ENCODE data around the gene ACAP3. TPM values are rescaled to one million over a fixed set of nuclear protein-coding genes. Genes with fewer than 3 reads are reported as not detected.

Gene ACAP3
- total and polyA plus RNA-seq, 7 donors = 7.2 to 57.1 (median 23.5) TPM

DNA sequence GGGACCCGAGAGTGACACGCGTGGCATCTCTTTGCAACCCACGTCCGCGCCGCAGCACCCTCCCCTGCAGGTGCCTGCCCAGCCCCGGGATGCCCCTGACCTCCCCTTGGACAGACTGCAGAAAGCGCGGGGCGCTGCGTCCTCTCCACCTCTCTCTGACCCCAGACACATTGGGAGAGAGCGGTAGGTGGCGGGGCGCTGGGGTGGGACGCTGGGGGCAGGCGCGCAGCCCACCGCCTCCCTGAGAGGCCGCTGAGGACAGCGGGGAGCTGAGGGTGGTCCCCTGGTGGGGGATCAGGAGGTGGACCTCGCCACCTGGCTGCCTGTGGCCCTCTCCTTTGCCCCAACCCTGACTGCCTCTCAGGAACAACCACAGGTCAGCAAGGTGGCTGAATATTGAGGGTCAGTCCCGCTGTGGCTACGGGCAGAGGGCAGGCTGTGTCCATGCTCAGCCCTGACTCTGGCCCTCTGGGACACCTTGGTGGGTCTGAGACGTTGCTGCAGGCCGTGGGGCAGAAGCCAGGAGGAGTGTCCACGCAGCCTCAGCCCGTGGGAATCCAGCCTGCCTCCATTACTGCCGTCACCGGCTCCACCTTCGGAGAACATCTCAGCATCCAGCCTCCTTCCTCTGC, 33.3 kb downstream of the ACAP3 start:
- intact Hi-C loops (cut with DNase I) = loop anchor here (1.0 to 5.0 kb wide), 2 partner anchors 42 to 152 kb away; partner anchors contain the start of genes B3GALT6 and SDF4
- H3K4me1 ChIP-seq = peaks cover 0 to 47% (median 43%) of the 10 kb centered on the region in 4 donors

DNA sequence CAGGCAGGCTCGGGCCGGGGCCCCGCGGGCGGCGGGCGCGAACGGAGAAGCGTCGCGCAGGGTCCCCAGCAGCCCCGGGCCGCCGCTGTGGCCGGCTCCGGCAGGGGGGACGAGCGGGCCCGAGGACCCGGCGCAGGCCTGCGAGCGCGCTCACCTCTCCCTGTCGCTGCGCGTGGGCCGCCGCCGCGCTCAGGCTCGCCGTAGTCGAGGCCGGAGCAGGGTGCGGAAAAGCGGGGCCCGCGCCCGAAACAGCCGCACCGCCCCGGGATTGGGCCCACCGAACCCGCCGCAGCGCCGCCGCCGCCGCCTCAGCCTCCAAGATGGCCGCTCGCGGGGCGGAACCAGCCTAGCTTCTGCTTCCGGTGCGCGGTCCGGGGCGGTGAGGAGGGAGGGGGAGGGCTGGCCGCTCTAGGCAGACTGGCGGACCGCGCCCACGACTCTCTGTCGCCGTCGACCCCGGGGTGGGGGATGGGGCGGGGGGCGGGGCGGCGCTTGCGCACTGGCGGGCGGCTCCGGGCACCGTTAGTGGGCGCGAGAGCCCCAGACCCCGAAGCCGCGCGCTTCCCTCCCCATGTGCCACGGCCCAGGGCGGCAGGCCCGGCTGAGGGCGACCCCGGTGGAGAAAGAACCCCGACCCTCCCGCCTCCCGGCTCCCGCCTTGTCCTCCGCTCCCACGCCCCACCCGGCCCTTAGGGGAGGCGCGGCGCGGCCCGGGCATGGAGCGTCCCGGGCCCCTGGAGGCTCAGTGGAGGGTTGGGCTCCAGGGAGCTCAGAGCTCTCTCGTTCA, 34.0 kb downstream of the ACAP3 start, which contains the start of gene UBE2J2:
UBE2J2 (minus strand) TSS at position 343 of the 787 bp plus-strand sequence. CDS start 5,862 bp downstream, outside the sequence.
- intact Hi-C loops (cut with DNase I) = loop anchor here (1.0 to 5.0 kb wide), 2 partner anchors 41 to 151 kb away; partner anchors contain the start of genes B3GALT6 and SDF4
- Histone ChIP-seq H3K4me1 (peaks cover 0 to 50% (median 44%) of the 10 kb centered on the region in 4 donors), H3K27me3 (no peaks in the 10 kb centered on the region), H3K36me3 (peaks cover 0 to 3% (median 0%) of the 10 kb centered on the region in 4 donors), H3K27ac (peak within 1 kb of the TSS; percentile 88 to 95 (median 89)), H3K9me3 (no peaks in the 10 kb centered on the region), H3K4me3 (peak within 1 kb of the TSS; percentile 81 to 99 (median 88))
- peak; percentile 60 to 89 (median 80) for TF ChIP-seq POLR2AphosphoS5 (IDR thresholded peaks at IDR 0.05)
- no peak for TF ChIP-seq EP300 (IDR thresholded peaks at IDR 0.05)
- DNase-seq = peak; percentile 97
- WGBS, 2 donors = 1% methylated on average over 105 of the region's 105 CpGs

More for the DNA sequence above, 33.3 kb downstream of the ACAP3 start:
- Histone ChIP-seq H3K4me3 (peak overlapping the region; percentile 81 to 99 (median 88)), H3K9me3 (no peaks in the 10 kb centered on the region), H3K27ac (peak overlapping the region; percentile 88 to 95 (median 89)), H3K27me3 (no peaks in the 10 kb centered on the region), H3K36me3 (no peaks in the 10 kb centered on the region)
- TF ChIP-seq, protein P1, sequence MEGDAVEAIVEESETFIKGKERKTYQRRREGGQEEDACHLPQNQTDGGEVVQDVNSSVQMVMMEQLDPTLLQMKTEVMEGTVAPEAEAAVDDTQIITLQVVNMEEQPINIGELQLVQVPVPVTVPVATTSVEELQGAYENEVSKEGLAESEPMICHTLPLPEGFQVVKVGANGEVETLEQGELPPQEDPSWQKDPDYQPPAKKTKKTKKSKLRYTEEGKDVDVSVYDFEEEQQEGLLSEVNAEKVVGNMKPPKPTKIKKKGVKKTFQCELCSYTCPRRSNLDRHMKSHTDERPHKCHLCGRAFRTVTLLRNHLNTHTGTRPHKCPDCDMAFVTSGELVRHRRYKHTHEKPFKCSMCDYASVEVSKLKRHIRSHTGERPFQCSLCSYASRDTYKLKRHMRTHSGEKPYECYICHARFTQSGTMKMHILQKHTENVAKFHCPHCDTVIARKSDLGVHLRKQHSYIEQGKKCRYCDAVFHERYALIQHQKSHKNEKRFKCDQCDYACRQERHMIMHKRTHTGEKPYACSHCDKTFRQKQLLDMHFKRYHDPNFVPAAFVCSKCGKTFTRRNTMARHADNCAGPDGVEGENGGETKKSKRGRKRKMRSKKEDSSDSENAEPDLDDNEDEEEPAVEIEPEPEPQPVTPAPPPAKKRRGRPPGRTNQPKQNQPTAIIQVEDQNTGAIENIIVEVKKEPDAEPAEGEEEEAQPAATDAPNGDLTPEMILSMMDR (IDR thresholded peaks at IDR 0.05) = no peak
- no peak for TF ChIP-seq POLR2AphosphoS5 (IDR thresholded peaks at IDR 0.05)
- TF ChIP-seq EP300 (IDR thresholded peaks at IDR 0.05) = no peak
- TF ChIP-seq POLR2A (IDR thresholded peaks at IDR 0.05) = no peak
- DNase-seq = no peak
- 29 to 30% methylated on average over 31 of the region's 31 CpGs for WGBS, 2 donors

DNA sequence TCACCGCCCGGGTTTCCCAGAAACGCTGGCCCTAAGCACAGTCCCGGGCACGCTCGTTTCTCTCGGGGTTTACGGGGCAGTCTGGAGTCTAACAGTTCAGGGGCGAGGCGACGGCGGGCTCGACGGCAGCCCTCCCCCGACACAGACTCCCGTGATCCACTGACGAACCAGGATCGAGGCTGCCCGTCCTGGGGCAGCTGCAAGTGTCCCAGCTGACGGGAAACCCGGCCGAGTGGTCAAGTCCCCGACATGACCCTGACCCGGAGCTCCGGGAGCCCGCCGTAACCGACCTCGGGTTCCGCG, 34.6 kb downstream of the ACAP3 start:
- Histone ChIP-seq H3K4me1 (peaks cover 0 to 53% (median 45%) of the 10 kb centered on the region in 4 donors), H3K9me3 (no peaks in the 10 kb centered on the region), H3K27me3 (no peaks in the 10 kb centered on the region), H3K4me3 (peak overlapping the region; percentile 81 to 99 (median 88)), H3K27ac (peak overlapping the region; percentile 88 to 95 (median 89)), H3K36me3 (peaks cover 0 to 7% (median 0%) of the 10 kb centered on the region in 4 donors)
- TF ChIP-seq POLR2A (IDR thresholded peaks at IDR 0.05) (no peak), EP300 (IDR thresholded peaks at IDR 0.05) (no peak)
- 0 to 1% methylated on average over 31 of the region's 31 CpGs for WGBS, 2 donors
- intact Hi-C loops (cut with DNase I) = loop anchor here (5.0 kb wide), 1 partner anchor 151 kb away; no protein-coding TSS in a partner anchor
- DNase-seq = no peak

DNA sequence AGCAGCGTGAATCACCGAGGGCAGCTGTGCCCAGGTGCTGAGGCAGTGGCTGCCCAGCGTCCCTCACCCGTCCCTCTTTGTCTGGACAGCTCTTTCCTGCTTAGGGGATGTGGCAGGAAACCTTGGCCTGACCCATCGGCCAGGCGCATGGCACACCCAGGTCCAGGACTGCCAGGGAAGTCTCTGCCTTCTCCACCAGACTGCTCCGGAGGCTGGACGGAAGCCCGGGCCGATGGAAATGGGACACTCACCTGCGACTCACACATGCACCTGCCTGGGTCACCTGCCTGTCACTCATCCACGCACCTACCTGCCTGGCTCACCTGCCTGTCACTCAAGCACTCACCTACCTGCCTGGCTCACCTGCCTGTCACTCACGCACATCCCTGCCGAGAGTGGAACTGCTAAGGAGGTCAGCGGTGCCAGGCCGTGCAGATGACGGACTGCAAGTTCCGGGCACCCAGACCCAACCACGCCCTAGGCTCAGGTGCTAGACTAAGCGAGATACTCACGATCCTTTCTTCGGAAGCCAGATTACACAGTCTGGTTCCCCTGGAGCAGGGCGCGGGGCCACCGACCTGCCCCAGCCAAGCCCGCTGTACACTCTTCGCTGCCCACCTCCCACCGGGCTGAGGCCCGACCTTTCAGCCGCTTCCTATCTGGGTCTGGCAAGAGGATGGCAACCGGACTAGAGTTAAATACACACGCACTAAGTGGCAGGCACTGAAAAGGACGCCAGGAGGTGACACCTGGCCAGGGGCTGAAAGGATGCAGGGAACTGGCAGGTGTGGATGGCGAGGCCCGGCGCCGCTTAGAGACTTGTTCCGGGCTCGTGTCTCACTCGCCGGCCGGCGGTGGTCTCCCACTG, 35.2 kb downstream of the ACAP3 start:
- no peak for TF ChIP-seq POLR2A (IDR thresholded peaks at IDR 0.05)
- TF ChIP-seq, protein P1 (IDR thresholded peaks at IDR 0.05) = no peak
- no peak for TF ChIP-seq POLR2AphosphoS5 (IDR thresholded peaks at IDR 0.05)
- TF ChIP-seq EP300 (IDR thresholded peaks at IDR 0.05) = no peak

DNA sequence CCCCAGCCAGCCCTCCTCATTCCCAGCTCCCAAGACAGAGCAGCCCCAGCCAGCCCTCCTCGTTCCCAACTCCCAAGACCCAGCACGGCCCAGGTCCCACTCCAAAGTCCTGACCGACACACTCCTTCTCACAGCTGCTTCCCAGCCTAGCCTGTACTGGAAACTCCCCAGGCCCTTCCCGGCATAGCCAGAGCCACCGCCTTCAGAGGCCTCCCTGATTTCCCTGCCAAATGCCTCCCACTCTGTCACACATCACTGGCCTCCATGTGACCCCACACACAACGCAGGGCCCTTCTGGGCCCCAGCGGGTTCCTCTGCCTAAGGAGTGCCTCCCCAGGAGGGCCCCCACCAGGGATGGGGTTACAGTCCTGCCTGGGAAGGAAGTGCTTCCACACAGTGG, 36.9 kb downstream of the ACAP3 start:
- DNase-seq = no peak
- intact Hi-C loops (cut with DNase I) = loop anchor here (5.0 kb wide), 1 partner anchor 149 kb away; no protein-coding TSS in a partner anchor

More for the DNA sequence above, 35.2 kb downstream of the ACAP3 start:
- Histone ChIP-seq H3K9me3 (no peaks in the 10 kb centered on the region), H3K4me3 (peak overlapping the region; percentile 81 to 99 (median 88)), H3K36me3 (peaks cover 0 to 12% (median 0%) of the 10 kb centered on the region in 4 donors), H3K27me3 (no peaks in the 10 kb centered on the region), H3K4me1 (peaks cover 0 to 54% (median 45%) of the 10 kb centered on the region in 4 donors), H3K27ac (peak overlapping the region; percentile 88 to 95 (median 89))
- WGBS, 2 donors = 9 to 35% methylated on average over 43 of the region's 43 CpGs
- no peak for DNase-seq
- intact Hi-C loops (cut with DNase I) = loop anchor here (5.0 kb wide), 1 partner anchor 150 kb away; no protein-coding TSS in a partner anchor

More for the DNA sequence above, 36.9 kb downstream of the ACAP3 start:
- H3K27me3 ChIP-seq = no peaks in the 10 kb centered on the region
- TF ChIP-seq EP300 (IDR thresholded peaks at IDR 0.05) (no peak), POLR2AphosphoS5 (IDR thresholded peaks at IDR 0.05) (no peak), POLR2A (IDR thresholded peaks at IDR 0.05) (no peak)
- TF ChIP-seq, protein P1 (IDR thresholded peaks at IDR 0.05) = no peak
- no peak overlapping the region for H3K4me3 ChIP-seq
- H3K36me3 ChIP-seq = peaks cover 0 to 17% (median 5%) of the 10 kb centered on the region in 4 donors
- WGBS, 2 donors = 80 to 88% methylated on average over 7 of the region's 7 CpGs
- peaks cover 0 to 54% (median 45%) of the 10 kb centered on the region in 4 donors for H3K4me1 ChIP-seq
- no peak overlapping the region for H3K27ac ChIP-seq
- H3K9me3 ChIP-seq = no peaks in the 10 kb centered on the region

All from sigmoid colon (tissue), 7 donors.